Left lung (tissue), 14 donors: ENCODE data around the gene KIAA1210. TPM values are rescaled to one million over a fixed set of nuclear protein-coding genes. Genes with fewer than 3 reads are reported as not detected.
A peak's percentile ranks its signal among the peaks of the same experiment; 100 is the strongest.

ENCODE experiments used
- ATAC-seq: fragments of 200-7000 bp; cut with Tn5 transposase; one replicate; pipeline ENCODE4 v1.9.1; 2020; ENCODE audit warnings: moderate library complexity
- DNase-seq, 4 donors: peaks; one replicate each; pipeline ENCODE4 v3.0.0-alpha.2; 2013 to 2020
- H3K27ac ChIP-seq, 2 donors: fragments of 200-600 bp; sonication (generic) in 1 of 2; one replicate each; pipeline versions ENCODE4 v1.5.0 to v1.8.0; 2020 to 2021
- H3K27me3 ChIP-seq, 2 donors: fragments of 200-600 bp; sonication (generic) in 1 of 2; one replicate each; pipeline versions ENCODE4 v1.5.0 to v1.8.0; 2020 to 2021
- H3K36me3 ChIP-seq, 2 donors: fragments of 200-600 bp; sonication (generic) in 1 of 2; one replicate each; pipeline versions ENCODE4 v1.5.0 to v1.8.0; 2020 to 2021
- H3K4me1 ChIP-seq, 2 donors: fragments of 200-600 bp; one replicate each; pipeline ENCODE4 v1.8.0; 2021
- H3K4me3 ChIP-seq, 2 donors: fragments of 200-600 bp; sonication (generic) in 1 of 2; one replicate each; pipeline versions ENCODE4 v1.5.0 to v1.8.0; 2020 to 2021; ENCODE audit warnings: mild to moderate bottlenecking in 1 of 2
- H3K9me3 ChIP-seq, 2 donors: fragments of 200-600 bp; sonication (generic) in 1 of 2; one replicate each; pipeline versions ENCODE4 v1.5.0 to v1.8.0; 2020 to 2021
- CTCF ChIP-seq, 2 donors: fragments of 200-600 bp; sonication (generic) in 1 of 2; IDR thresholded peaks; one replicate each; pipeline versions ENCODE4 v1.5.0 to v1.8.0; 2021; ENCODE audit warnings: antibody characterized with exemption in 2 of 2
- intact Hi-C, 2 donors: fragments of 100-400 bp; cut with DNase I; formaldehyde crosslinking; loops; one replicate each; pipeline versions ENCODE4 v1.11.2 to v1.14.2; 2022
- long read RNA-seq, 12 donors: library from polyadenylated mRNA in 2 of 12; unstranded in 2 of 12; transcript quantifications; one replicate each; pipeline ENCODE4 v2.0.0 and lab custom pipeline, GENCODE V29; 2019 to 2026
- polyA plus RNA-seq, 6 donors: library from polyadenylated mRNA; unstranded; fragments of 120-200 nt; gene quantifications; one replicate each; pipeline ENCODE4 v1.2.1, GENCODE V29; 2013; ENCODE audit not compliant: insufficient read length in 6 of 6
- total RNA-seq, 2 donors: library from RNA; stranded (reverse); fragmentation: NEBNext Ultra II Directional; extraction: Animal tissue kit (Norgen Biotek cat#: 25700); gene quantifications; one replicate each; pipeline ENCODE4 v1.2.1, GENCODE V29; 2021
- donor health status: DM: no; HTN: yes; CAD: no.
- donor health status: DM: no; HTN: no; CAD: no.

The KIAA1210 gene
- total RNA-seq: under 1 TPM in 1 of 2 donors, not detected in 1; 0.06 TPM
- 1 to 10 TPM in 3 of 6 donors, under 1 TPM in 3; 0.65 to 1.8 (median 1.2) TPM for polyA plus RNA-seq
- long read RNA-seq, donor 1, partial matches to known transcripts: 571 of 768 reads
- long read RNA-seq, donor 1, other reads (novel, unspliced or antisense): 197 of 768 reads
- long read RNA-seq, donor 2: 0 reads
- long read RNA-seq, donor 3: 0 reads
- long read RNA-seq, donor 4: 0 reads
- long read RNA-seq, donor 5: 0 reads
- long read RNA-seq, donor 6: 0 reads
- long read RNA-seq, donor 7: 0 reads
- long read RNA-seq, donor 8: 0 reads
- long read RNA-seq, donor 9: 0 reads
- long read RNA-seq, donor 10: 0 reads
- long read RNA-seq, donor 11: 0 reads
- long read RNA-seq, donor 12: 0 reads

GRCh38 chrX:119127650-119128049, at the start of gene KIAA1210:
TSS of gene KIAA1210 (minus strand) at chrX:119127812. CDS start at chrX:119123642, 4,170 bp downstream.
- Histone ChIP-seq H3K4me1 (no peaks in the 10 kb centered on the region), H3K36me3 (no peaks in the 10 kb centered on the region), H3K4me3 (no peak within 1 kb of the TSS), H3K9me3 (no peaks in the 10 kb centered on the region), H3K27me3 (no peaks in the 10 kb centered on the region), H3K27ac (no peak within 1 kb of the TSS)
- ATAC-seq: no peak
- no peak for DNase-seq
- intact Hi-C loops: no loop called here
- TF ChIP-seq CTCF (IDR thresholded peaks at IDR 0.05): no peak

GRCh38 chrX:119177278-119177677, 49.7 kb upstream of the KIAA1210 start:
- Histone ChIP-seq H3K4me1 (no peaks in the 10 kb centered on the region), H3K27me3 (no peaks in the 10 kb centered on the region)
- intact Hi-C loops: no loop called here

GRCh38 chrX:119174900-119175299, 47.3 kb upstream of the KIAA1210 start:
- Histone ChIP-seq H3K4me1 (no peaks in the 10 kb centered on the region), H3K27me3 (no peaks in the 10 kb centered on the region), H3K9me3 (no peaks in the 10 kb centered on the region), H3K27ac (no peak overlapping the region), H3K4me3 (no peak overlapping the region), H3K36me3 (no peaks in the 10 kb centered on the region)
- TF ChIP-seq CTCF (IDR thresholded peaks at IDR 0.05): no peak
- ATAC-seq (no peak), DNase-seq (peak in 1 of 4 donors; percentile 16)
- intact Hi-C loops: no loop called here

More at GRCh38 chrX:119177278-119177677, 49.7 kb upstream of the KIAA1210 start:
- TF ChIP-seq CTCF (IDR thresholded peaks at IDR 0.05): no peak
- no peak overlapping the region for H3K27ac ChIP-seq
- no peak overlapping the region for H3K4me3 ChIP-seq
- ATAC-seq: no peak
- H3K9me3 ChIP-seq: no peaks in the 10 kb centered on the region
- DNase-seq: no peak
- no peaks in the 10 kb centered on the region for H3K36me3 ChIP-seq

- H3K27ac ChIP-seq: no peak overlapping the region
- no peak for TF ChIP-seq CTCF (IDR thresholded peaks at IDR 0.05)
- H3K27me3 ChIP-seq: no peaks in the 10 kb centered on the region
- intact Hi-C loops: no loop called here
- DNase-seq: no peak
- no peaks in the 10 kb centered on the region for H3K36me3 ChIP-seq
- H3K9me3 ChIP-seq: no peaks in the 10 kb centered on the region
- no peak for ATAC-seq
- no peaks in the 10 kb centered on the region for H3K4me1 ChIP-seq
- no peak overlapping the region for H3K4me3 ChIP-seq
Observed at GRCh38 chrX:119168104-119168503, 40.5 kb upstream of the KIAA1210 start.

- no peak overlapping the region for H3K4me3 ChIP-seq
- H3K27me3 ChIP-seq: no peaks in the 10 kb centered on the region
- no peak for TF ChIP-seq CTCF (IDR thresholded peaks at IDR 0.05)
- H3K9me3 ChIP-seq: no peaks in the 10 kb centered on the region
- intact Hi-C loops: no loop called here
- ATAC-seq: no peak
- DNase-seq: no peak
- no peaks in the 10 kb centered on the region for H3K36me3 ChIP-seq
- H3K4me1 ChIP-seq: no peaks in the 10 kb centered on the region
- H3K27ac ChIP-seq: no peak overlapping the region
Observed at GRCh38 chrX:119158226-119158625, 30.6 kb upstream of the KIAA1210 start.
